Activated T-helper 2 cell treated with anti-CD3 and anti-CD28 coated beads, Interferon-gamma antibody, Interleukin-2, Interleukin-4, amounts not matched to agents 10 μg/mL and 5 μg/mL and 100 μg/mL, durations not matched to agents 14 hours and 24 hours and 36 hours (primary cell): Measurements from ENCODE around the gene CHTF18. TPM values are rescaled to one million over a fixed set of nuclear protein-coding genes. Genes with fewer than 3 reads are reported as not detected.

Experiments used
- DNase-seq: peaks from one replicate; pipeline ENCODE4 v3.0.0; 2021; ENCODE audit warnings: low spot score
- H3K27ac Mint-ChIP-seq: one replicate; pipeline ENCODE4 v1.8.0; 2021; ENCODE audit warnings: mixed read lengths
- H3K27me3 Mint-ChIP-seq: one replicate; pipeline ENCODE4 v1.8.0; 2021; ENCODE audit warnings: low read depth, mixed read lengths
- H3K36me3 Mint-ChIP-seq: one replicate; pipeline ENCODE4 v1.8.0; 2021; ENCODE audit warnings: low read depth, mixed read lengths
- H3K4me1 Mint-ChIP-seq: one replicate; pipeline ENCODE4 v1.8.0; 2021; ENCODE audit warnings: low read depth, mixed read lengths
- H3K4me3 Mint-ChIP-seq: one replicate; pipeline ENCODE4 v1.8.0; 2021; ENCODE audit warnings: low read depth, mild to moderate bottlenecking, moderate library complexity, mixed read lengths
- H3K9me3 Mint-ChIP-seq: one replicate; pipeline ENCODE4 v1.8.0; 2021; ENCODE audit warnings: mixed read lengths
- intact Hi-C: fragments of 100-400 bp; cut with micrococcal nuclease; formaldehyde crosslinking; loops from one replicate; pipeline ENCODE4 v1.15.1; 2023
- total RNA-seq: library from RNA; stranded (reverse); gene quantifications from 2 replicates; pipeline ENCODE4 v1.2.3, GENCODE V29; 2022

Gene CHTF18
- total RNA-seq, 1 donor from 2014 or later: 119 TPM

- Mint-ChIP-seq H3K4me1 (no peaks in the 10 kb centered on the region), H3K27me3 (no peaks in the 10 kb centered on the region), H3K36me3 (no peaks in the 10 kb centered on the region), H3K27ac (no peak overlapping the region), H3K9me3 (peaks cover 11% of the 10 kb centered on the region), H3K4me3 (no peak overlapping the region)
- intact Hi-C loops: no loop called here
- no peak for DNase-seq
Observed at GRCh38 chr16:841455-842060, 53.1 kb downstream of the CHTF18 start.

- Mint-ChIP-seq H3K9me3 (peaks cover 6% of the 10 kb centered on the region), H3K27me3 (no peaks in the 10 kb centered on the region), H3K27ac (no peak overlapping the region), H3K36me3 (no peaks in the 10 kb centered on the region), H3K4me1 (no peaks in the 10 kb centered on the region), H3K4me3 (no peak overlapping the region)
- intact Hi-C loops: no loop called here
- no peak for DNase-seq
Observed at GRCh38 chr16:842061-842476, 53.6 kb downstream of the CHTF18 start.

- no peak overlapping the region for H3K27ac Mint-ChIP-seq
- H3K36me3 Mint-ChIP-seq: no peaks in the 10 kb centered on the region
- peaks cover 5% of the 10 kb centered on the region for H3K9me3 Mint-ChIP-seq
- no peaks in the 10 kb centered on the region for H3K27me3 Mint-ChIP-seq
- H3K4me3 Mint-ChIP-seq: no peak overlapping the region
- intact Hi-C loops: no loop called here
- no peak for DNase-seq
- H3K4me1 Mint-ChIP-seq: no peaks in the 10 kb centered on the region
Observed at GRCh38 chr16:842711-843560, 54.5 kb downstream of the CHTF18 start.

GRCh38 chr16:843771-844170 is 55.4 kb downstream of the CHTF18 start:
- Mint-ChIP-seq H3K27ac (no peak overlapping the region), H3K36me3 (no peaks in the 10 kb centered on the region), H3K4me1 (no peaks in the 10 kb centered on the region), H3K27me3 (no peaks in the 10 kb centered on the region), H3K4me3 (no peak overlapping the region), H3K9me3 (peaks cover 3% of the 10 kb centered on the region)
- intact Hi-C loops: no loop called here
- no peak for DNase-seq

- H3K36me3 Mint-ChIP-seq: no peaks in the 10 kb centered on the region
- H3K9me3 Mint-ChIP-seq: peaks cover 1% of the 10 kb centered on the region
- H3K27ac Mint-ChIP-seq: no peak overlapping the region
- no peaks in the 10 kb centered on the region for H3K4me1 Mint-ChIP-seq
- intact Hi-C loops: no loop called here
- H3K4me3 Mint-ChIP-seq: no peak overlapping the region
- no peaks in the 10 kb centered on the region for H3K27me3 Mint-ChIP-seq
- no peak for DNase-seq
Observed at GRCh38 chr16:844638-845350, 56.4 kb downstream of the CHTF18 start.

- no peak for DNase-seq
- no peak overlapping the region for H3K27ac Mint-ChIP-seq
- intact Hi-C loops: no loop called here
- H3K4me3 Mint-ChIP-seq: no peak overlapping the region
- H3K36me3 Mint-ChIP-seq: no peaks in the 10 kb centered on the region
- no peaks in the 10 kb centered on the region for H3K27me3 Mint-ChIP-seq
- no peaks in the 10 kb centered on the region for H3K4me1 Mint-ChIP-seq
- H3K9me3 Mint-ChIP-seq: peaks cover 7% of the 10 kb centered on the region
Observed at GRCh38 chr16:845351-845745, 56.9 kb downstream of the CHTF18 start.

GRCh38 chr16:847151-847550 is 58.7 kb downstream of the CHTF18 start:
- H3K9me3 Mint-ChIP-seq: peaks cover 15% of the 10 kb centered on the region
- intact Hi-C loops: no loop called here
- H3K36me3 Mint-ChIP-seq: no peaks in the 10 kb centered on the region
- H3K4me3 Mint-ChIP-seq: no peak overlapping the region
- no peak for DNase-seq
- H3K27me3 Mint-ChIP-seq: no peaks in the 10 kb centered on the region
- H3K27ac Mint-ChIP-seq: no peak overlapping the region
- no peaks in the 10 kb centered on the region for H3K4me1 Mint-ChIP-seq

Other genes starting within 250 kb of the CHTF18 start
- gene PRR35, start 228.2 kb upstream of the CHTF18 start, total RNA-seq: not detected in 2 replicates
- gene NHLRC4, start 221.6 kb upstream of the CHTF18 start, total RNA-seq: 1.1 and 1.3 TPM in 2 replicates
- 43.4 and 44.9 TPM in 2 replicates for gene PIGQ, start 218.7 kb upstream of the CHTF18 start, total RNA-seq
- 13.4 and 16.2 TPM in 2 replicates for gene RAB40C, start 198.6 kb upstream of the CHTF18 start, total RNA-seq
- gene WFIKKN1, start 157.6 kb upstream of the CHTF18 start, total RNA-seq: 0.32 and 0.57 TPM in 2 replicates
- gene METTL26, start 152.3 kb upstream of the CHTF18 start, total RNA-seq: 128 and 131 TPM in 2 replicates
- gene MCRIP2, start 146.8 kb upstream of the CHTF18 start, total RNA-seq: 62.6 and 63.1 TPM in 2 replicates
- 73.7 and 77.2 TPM in 2 replicates for gene WDR90, start 139.3 kb upstream of the CHTF18 start, total RNA-seq
- 156 and 158 TPM in 2 replicates for gene RHOT2, start 120.5 kb upstream of the CHTF18 start, total RNA-seq
- gene RHBDL1, start 112.9 kb upstream of the CHTF18 start, total RNA-seq: 1.3 and 1.4 TPM in 2 replicates
- gene STUB1, start 108.2 kb upstream of the CHTF18 start, total RNA-seq: 84.1 and 91.2 TPM in 2 replicates
- 48.8 and 52.9 TPM in 2 replicates for gene JMJD8, start 104.3 kb upstream of the CHTF18 start, total RNA-seq
- 19.0 and 20.9 TPM in 2 replicates for gene WDR24, start 98.2 kb upstream of the CHTF18 start, total RNA-seq
- gene FBXL16, start 82.8 kb upstream of the CHTF18 start, total RNA-seq: 5.8 and 6.4 TPM in 2 replicates
- 30.0 and 31.7 TPM in 2 replicates for gene METRN, start 73.5 kb upstream of the CHTF18 start, total RNA-seq
- 52.8 and 54.4 TPM in 2 replicates for gene ANTKMT, start 67.5 kb upstream of the CHTF18 start, total RNA-seq
- 7.3 and 8.3 TPM in 2 replicates for gene CCDC78, start 62.2 kb upstream of the CHTF18 start, total RNA-seq
- gene HAGHL, start 61.5 kb upstream of the CHTF18 start, total RNA-seq: 18.5 and 21.4 TPM in 2 replicates
- gene CIAO3, start 47.6 kb upstream of the CHTF18 start, total RNA-seq: 42.8 and 43.4 TPM in 2 replicates
- gene MSLN, start 27.9 kb upstream of the CHTF18 start, total RNA-seq: not detected in 2 replicates
- 35.1 and 35.3 TPM in 2 replicates for gene RPUSD1, start 239 bp upstream of the CHTF18 start, total RNA-seq
- not detected in 2 replicates for gene GNG13, start 12.1 kb downstream of the CHTF18 start, total RNA-seq
- 14.0 and 14.3 TPM in 2 replicates for gene LMF1, start 182.4 kb downstream of the CHTF18 start, total RNA-seq
- gene SOX8, start 193.2 kb downstream of the CHTF18 start, total RNA-seq: 0.78 and 1.2 TPM in 2 replicates